ENCODE measurements around the gene CYP3A5. TPM values are rescaled to one million over a fixed set of nuclear protein-coding genes. Genes with fewer than 3 reads are reported as not detected.

Gene CYP3A5
- polyA plus RNA-seq, 2 donors = 16.1 to 51.2 TPM

DNA sequence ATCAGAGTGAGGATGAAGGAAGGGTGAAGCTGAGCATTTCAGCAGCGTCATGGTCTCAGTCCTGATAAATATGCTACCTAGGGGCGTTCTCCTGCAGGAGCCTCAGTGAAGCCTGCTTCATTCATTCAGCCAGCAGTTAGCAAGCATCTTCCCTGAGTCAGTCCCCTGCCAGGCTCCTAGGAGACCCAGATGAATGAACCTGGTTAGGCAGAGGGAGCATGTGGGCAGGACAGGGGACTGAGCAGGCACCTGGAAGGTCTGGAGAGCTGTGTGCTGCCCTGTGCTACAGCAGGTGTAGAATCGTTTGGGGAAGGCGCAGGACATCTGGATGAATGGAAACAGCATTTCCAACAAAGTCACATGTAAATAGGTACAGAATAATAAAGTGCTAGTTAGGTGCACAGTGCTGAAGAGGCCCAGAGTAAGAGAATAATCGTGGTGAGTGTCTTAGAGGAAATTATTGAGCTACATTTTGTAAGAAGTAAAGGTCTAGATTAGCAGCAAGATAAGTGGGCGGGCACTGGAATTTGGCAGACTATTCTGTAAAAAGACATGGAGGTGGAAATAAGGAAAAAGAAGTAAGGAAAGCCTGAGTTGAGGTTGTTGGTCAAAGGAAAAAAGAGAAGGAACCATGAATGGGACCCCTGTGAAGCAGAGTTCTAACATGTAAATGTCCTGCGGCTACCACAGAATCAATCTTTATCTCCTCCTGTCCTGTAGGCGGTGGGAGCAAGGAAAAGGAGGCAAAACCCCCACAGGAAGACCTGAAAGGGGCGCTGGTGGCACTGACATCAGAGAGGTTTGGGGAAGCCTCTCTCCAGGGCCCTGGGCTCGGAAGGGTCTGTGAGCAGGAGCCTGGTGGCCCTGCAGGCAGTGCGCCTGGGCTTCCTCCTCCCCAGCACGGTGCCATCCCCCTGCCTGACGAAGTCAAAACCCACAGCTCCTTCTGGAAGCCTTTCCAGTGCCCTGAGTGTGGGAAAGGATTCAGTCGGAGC is 51.0 kb downstream of the CYP3A5 start:
- H3K4me3 ChIP-seq (ENCODE audit: low read depth in 1 of 2, low read length in 2 of 2) = no peak overlapping the region
- H3K4me1 ChIP-seq (ENCODE audit: control insufficient read depth in 2 of 2, insufficient read depth in 2 of 2, low read length in 1 of 2) = peaks cover 0 to 7% of the 10 kb centered on the region in 2 donors
- H3K36me3 ChIP-seq (ENCODE audit: control insufficient read depth in 2 of 2, insufficient read depth in 2 of 2, low read length in 1 of 2) = peaks cover 22 to 54% of the 10 kb centered on the region in 2 donors
- no peak overlapping the region for H3K27ac ChIP-seq (ENCODE audit: low read depth in 2 of 2, low read length in 1 of 2)
- H3K27me3 ChIP-seq (ENCODE audit: control insufficient read depth in 1 of 2, insufficient read depth in 2 of 2, low read length in 2 of 2) = no peaks in the 10 kb centered on the region
- WGBS, 2 donors = 82 to 83% methylated on average over 14 of the region's 14 CpGs
- no peaks in the 10 kb centered on the region for H3K9me3 ChIP-seq (ENCODE audit: control insufficient read depth in 2 of 2, insufficient read depth in 1 of 2, low read depth in 1 of 2, low read length in 1 of 2)

DNA sequence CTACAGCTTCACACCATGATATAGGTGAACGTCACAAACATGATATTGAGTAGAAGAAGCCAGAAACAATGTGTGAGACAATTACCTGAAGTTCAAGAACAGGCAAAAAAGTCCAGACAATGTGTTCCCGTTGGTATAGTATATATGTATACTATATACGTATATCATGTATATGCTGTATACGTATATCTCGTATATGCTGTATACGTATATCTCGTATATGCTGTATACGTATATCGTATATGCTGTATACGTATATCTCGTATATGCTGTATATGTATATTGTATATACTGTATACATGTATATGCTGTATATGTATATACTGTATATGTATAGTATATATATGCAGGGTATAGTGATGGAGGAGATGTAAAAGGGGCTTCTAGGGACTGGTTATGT is 52.3 kb downstream of the CYP3A5 start:
- Histone ChIP-seq H3K27me3 (ENCODE audit: control insufficient read depth in 1 of 2, insufficient read depth in 2 of 2, low read length in 2 of 2) (no peaks in the 10 kb centered on the region), H3K4me3 (ENCODE audit: low read depth in 1 of 2, low read length in 2 of 2) (no peak overlapping the region), H3K9me3 (ENCODE audit: control insufficient read depth in 2 of 2, insufficient read depth in 1 of 2, low read depth in 1 of 2, low read length in 1 of 2) (no peaks in the 10 kb centered on the region), H3K4me1 (ENCODE audit: control insufficient read depth in 2 of 2, insufficient read depth in 2 of 2, low read length in 1 of 2) (peaks cover under 1 to 7% of the 10 kb centered on the region in 2 donors), H3K36me3 (ENCODE audit: control insufficient read depth in 2 of 2, insufficient read depth in 2 of 2, low read length in 1 of 2) (peaks cover 27 to 60% of the 10 kb centered on the region in 2 donors), H3K27ac (ENCODE audit: low read depth in 2 of 2, low read length in 1 of 2) (no peak overlapping the region)
- WGBS, 2 donors = 96% methylated on average over 11 of the region's 11 CpGs

DNA sequence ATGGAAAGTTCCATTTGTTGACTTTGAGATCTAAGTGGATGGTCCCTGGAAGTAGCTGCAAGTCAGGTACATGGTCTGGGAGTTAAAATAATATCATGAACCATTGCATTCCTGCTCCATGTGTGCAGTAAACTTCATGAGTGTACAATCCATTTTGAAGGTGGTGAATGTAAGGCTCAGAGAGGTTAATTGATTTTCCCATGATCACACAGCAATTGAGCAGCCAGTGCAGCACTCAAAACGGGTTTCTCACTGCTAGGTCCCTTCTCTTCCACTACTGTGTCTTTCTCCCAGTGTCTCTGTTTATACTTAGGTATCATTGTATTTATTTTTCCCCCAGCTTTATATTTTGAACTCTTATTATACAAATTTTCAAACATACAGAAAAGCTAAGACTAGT is 53.1 kb downstream of the CYP3A5 start:
- H3K4me1 ChIP-seq (ENCODE audit: control insufficient read depth in 2 of 2, insufficient read depth in 2 of 2, low read length in 1 of 2) = peaks cover 3 to 5% of the 10 kb centered on the region in 2 donors
- H3K27ac ChIP-seq (ENCODE audit: low read depth in 2 of 2, low read length in 1 of 2) = no peak overlapping the region
- no peaks in the 10 kb centered on the region for H3K27me3 ChIP-seq (ENCODE audit: control insufficient read depth in 1 of 2, insufficient read depth in 2 of 2, low read length in 2 of 2)
- 83 to 92% methylated on average over 1 of the region's 1 CpG for WGBS, 2 donors
- peaks cover 30 to 63% of the 10 kb centered on the region in 2 donors for H3K36me3 ChIP-seq (ENCODE audit: control insufficient read depth in 2 of 2, insufficient read depth in 2 of 2, low read length in 1 of 2)
- no peak overlapping the region for H3K4me3 ChIP-seq (ENCODE audit: low read depth in 1 of 2, low read length in 2 of 2)
- H3K9me3 ChIP-seq (ENCODE audit: control insufficient read depth in 2 of 2, insufficient read depth in 1 of 2, low read depth in 1 of 2, low read length in 1 of 2) = no peaks in the 10 kb centered on the region

DNA sequence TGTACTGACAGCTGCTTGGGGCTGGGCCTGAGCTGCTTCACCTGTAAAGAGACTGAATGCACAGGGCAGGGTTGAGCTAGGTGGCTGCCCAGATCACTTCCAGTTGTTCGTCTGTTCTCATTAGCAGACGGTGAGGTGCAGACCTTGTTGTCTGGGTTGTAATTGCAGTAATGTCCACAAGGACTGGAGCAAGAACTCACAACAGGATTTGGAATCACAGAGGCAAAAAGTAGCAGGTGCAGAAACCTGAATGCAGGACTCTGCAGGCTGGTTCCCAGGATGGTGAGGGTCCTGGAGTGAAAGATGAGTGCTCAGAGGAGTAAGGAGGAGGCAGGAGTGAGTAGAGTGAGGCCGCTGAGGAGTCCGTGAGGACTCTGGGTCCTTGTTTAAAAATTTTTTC is 53.8 kb downstream of the CYP3A5 start:
- Histone ChIP-seq H3K27ac (ENCODE audit: low read depth in 2 of 2, low read length in 1 of 2) (no peak overlapping the region), H3K27me3 (ENCODE audit: control insufficient read depth in 1 of 2, insufficient read depth in 2 of 2, low read length in 2 of 2) (no peaks in the 10 kb centered on the region), H3K4me1 (ENCODE audit: control insufficient read depth in 2 of 2, insufficient read depth in 2 of 2, low read length in 1 of 2) (peaks cover 3 to 4% of the 10 kb centered on the region in 2 donors), H3K9me3 (ENCODE audit: control insufficient read depth in 2 of 2, insufficient read depth in 1 of 2, low read depth in 1 of 2, low read length in 1 of 2) (no peaks in the 10 kb centered on the region), H3K36me3 (ENCODE audit: control insufficient read depth in 2 of 2, insufficient read depth in 2 of 2, low read length in 1 of 2) (peaks cover 30 to 68% of the 10 kb centered on the region in 2 donors), H3K4me3 (ENCODE audit: low read depth in 1 of 2, low read length in 2 of 2) (no peak overlapping the region)
- 93% methylated on average over 4 of the region's 4 CpGs for WGBS, 2 donors

DNA sequence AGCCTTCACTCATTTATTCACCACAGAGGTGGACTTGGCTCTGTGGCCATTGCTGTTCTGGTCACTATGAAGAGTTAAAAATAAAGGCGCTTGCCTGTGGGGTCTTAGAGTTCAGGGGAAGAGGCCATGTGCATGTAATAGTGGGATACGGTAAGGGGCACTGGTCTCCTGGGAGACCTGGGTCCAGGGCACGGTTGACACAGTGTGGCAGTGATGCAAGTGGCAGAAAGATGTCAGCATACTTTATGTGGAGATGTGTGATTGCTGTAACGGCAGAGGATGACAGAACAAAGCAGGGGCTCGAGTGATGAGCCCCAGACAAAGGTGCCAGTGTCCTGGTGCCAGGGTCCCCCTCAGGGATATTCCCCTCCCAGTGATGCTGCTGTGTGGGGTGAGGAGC is 54.5 kb downstream of the CYP3A5 start:
- Histone ChIP-seq H3K27ac (ENCODE audit: low read depth in 2 of 2, low read length in 1 of 2) (no peak overlapping the region), H3K27me3 (ENCODE audit: control insufficient read depth in 1 of 2, insufficient read depth in 2 of 2, low read length in 2 of 2) (no peaks in the 10 kb centered on the region), H3K4me1 (ENCODE audit: control insufficient read depth in 2 of 2, insufficient read depth in 2 of 2, low read length in 1 of 2) (peaks cover 3 to 4% of the 10 kb centered on the region in 2 donors), H3K9me3 (ENCODE audit: control insufficient read depth in 2 of 2, insufficient read depth in 1 of 2, low read depth in 1 of 2, low read length in 1 of 2) (no peaks in the 10 kb centered on the region), H3K36me3 (ENCODE audit: control insufficient read depth in 2 of 2, insufficient read depth in 2 of 2, low read length in 1 of 2) (peaks cover 29 to 67% of the 10 kb centered on the region in 2 donors), H3K4me3 (ENCODE audit: low read depth in 1 of 2, low read length in 2 of 2) (no peak overlapping the region)
- 91 to 95% methylated on average over 5 of the region's 5 CpGs for WGBS, 2 donors

DNA sequence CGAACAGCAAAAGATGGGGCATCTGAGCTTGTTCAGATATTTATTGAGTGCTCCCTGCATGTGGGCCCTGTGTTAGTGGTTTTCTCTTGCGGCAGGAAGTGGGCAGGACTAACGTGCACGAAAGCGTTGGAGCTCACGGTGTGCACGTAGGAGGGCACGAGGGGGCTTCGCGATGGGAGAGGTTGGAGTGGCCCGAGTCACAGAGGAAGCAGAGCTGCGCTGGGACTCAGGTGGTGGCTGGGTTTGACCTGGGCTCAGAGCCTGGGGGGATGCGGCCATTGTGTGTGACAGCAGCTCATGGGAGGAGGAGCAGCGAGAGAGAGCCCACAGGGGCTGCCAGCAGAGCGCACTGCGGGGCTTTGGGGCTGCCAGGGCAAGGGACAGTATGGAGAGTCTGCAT is 55.3 kb downstream of the CYP3A5 start:
- H3K27me3 ChIP-seq (ENCODE audit: control insufficient read depth in 1 of 2, insufficient read depth in 2 of 2, low read length in 2 of 2) = no peaks in the 10 kb centered on the region
- peaks cover 3 to 4% of the 10 kb centered on the region in 2 donors for H3K4me1 ChIP-seq (ENCODE audit: control insufficient read depth in 2 of 2, insufficient read depth in 2 of 2, low read length in 1 of 2)
- H3K27ac ChIP-seq (ENCODE audit: low read depth in 2 of 2, low read length in 1 of 2) = no peak overlapping the region
- H3K4me3 ChIP-seq (ENCODE audit: low read depth in 1 of 2, low read length in 2 of 2) = no peak overlapping the region
- H3K9me3 ChIP-seq (ENCODE audit: control insufficient read depth in 2 of 2, insufficient read depth in 1 of 2, low read depth in 1 of 2, low read length in 1 of 2) = no peaks in the 10 kb centered on the region
- H3K36me3 ChIP-seq (ENCODE audit: control insufficient read depth in 2 of 2, insufficient read depth in 2 of 2, low read length in 1 of 2) = peaks cover 27 to 66% of the 10 kb centered on the region in 2 donors
- WGBS, 2 donors = 82 to 84% methylated on average over 16 of the region's 16 CpGs

DNA sequence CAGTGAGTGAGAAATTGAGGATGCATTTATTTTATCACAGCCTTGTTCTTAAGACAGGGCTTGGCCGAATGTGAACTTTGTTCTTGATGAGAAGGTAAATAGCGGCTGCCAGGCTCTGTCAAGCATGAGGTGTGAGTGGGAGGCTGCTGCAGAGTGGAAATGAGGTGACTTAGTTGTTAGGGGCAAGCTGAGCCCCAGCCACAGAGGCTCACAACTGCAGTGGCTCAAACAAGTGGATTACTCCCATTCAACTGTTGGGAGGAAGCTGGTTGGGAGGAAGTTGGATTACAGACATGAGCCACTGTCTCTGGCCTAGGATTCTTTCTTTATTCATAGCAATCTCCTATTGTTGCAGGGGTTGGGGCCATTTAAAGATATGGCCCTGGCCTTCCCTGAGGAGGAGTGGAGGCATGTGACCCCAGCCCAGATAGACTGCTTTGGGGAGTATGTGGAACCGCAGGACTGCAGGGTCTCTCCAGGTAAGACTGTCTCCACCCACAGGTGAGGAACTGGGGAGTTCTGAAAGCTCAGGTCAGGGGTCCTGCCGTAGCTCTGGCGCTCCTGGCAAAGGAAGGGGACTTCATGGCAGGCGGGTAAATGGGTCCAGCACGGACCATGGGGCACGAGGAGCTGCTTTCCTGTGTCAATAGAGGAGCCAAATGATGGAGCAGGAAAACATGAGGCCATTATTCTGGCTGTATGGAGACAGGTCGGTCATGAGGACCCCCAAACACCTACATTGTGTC is 55.9 kb downstream of the CYP3A5 start:
- Histone ChIP-seq H3K9me3 (ENCODE audit: control insufficient read depth in 2 of 2, insufficient read depth in 1 of 2, low read depth in 1 of 2, low read length in 1 of 2) (no peaks in the 10 kb centered on the region), H3K4me1 (ENCODE audit: control insufficient read depth in 2 of 2, insufficient read depth in 2 of 2, low read length in 1 of 2) (peaks cover 3 to 4% of the 10 kb centered on the region in 2 donors), H3K36me3 (ENCODE audit: control insufficient read depth in 2 of 2, insufficient read depth in 2 of 2, low read length in 1 of 2) (peaks cover 26 to 63% of the 10 kb centered on the region in 2 donors), H3K27me3 (ENCODE audit: control insufficient read depth in 1 of 2, insufficient read depth in 2 of 2, low read length in 2 of 2) (no peaks in the 10 kb centered on the region), H3K4me3 (ENCODE audit: low read depth in 1 of 2, low read length in 2 of 2) (no peak overlapping the region), H3K27ac (ENCODE audit: low read depth in 2 of 2, low read length in 1 of 2) (peak overlapping the region; percentile 40 to 42)
- WGBS, 2 donors = 75 to 76% methylated on average over 9 of the region's 9 CpGs

DNA sequence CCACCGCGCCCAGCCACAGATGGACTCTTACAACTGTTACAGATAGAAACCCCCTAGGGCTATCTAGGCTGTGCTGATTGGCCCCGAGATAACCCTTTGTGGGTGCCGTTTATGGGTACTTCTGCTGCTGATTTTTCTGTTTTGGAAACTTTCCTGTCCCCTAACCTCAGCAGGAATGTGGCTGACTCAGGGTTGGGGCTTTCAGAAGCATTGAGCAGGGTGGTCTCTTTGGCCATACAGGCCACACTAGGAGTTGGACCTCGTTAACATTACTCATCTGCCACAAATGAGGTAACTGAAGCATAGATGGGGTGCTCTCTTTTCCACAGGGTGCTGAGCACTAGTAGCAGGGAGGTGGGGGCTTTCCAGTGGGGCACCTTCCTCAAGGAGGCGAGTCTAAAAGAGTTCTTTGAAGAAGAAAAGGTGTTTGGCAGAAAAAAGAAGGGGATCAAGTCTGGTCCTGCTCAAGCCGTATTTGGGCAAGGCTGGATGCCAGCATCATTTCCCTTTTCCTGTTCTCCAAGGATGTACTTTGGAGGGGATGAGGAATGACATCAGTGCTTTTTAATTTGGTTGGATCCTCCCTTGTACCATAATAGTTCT is 56.6 kb downstream of the CYP3A5 start:
- H3K36me3 ChIP-seq (ENCODE audit: control insufficient read depth in 2 of 2, insufficient read depth in 2 of 2, low read length in 1 of 2) = peaks cover 26 to 58% of the 10 kb centered on the region in 2 donors

DNA sequence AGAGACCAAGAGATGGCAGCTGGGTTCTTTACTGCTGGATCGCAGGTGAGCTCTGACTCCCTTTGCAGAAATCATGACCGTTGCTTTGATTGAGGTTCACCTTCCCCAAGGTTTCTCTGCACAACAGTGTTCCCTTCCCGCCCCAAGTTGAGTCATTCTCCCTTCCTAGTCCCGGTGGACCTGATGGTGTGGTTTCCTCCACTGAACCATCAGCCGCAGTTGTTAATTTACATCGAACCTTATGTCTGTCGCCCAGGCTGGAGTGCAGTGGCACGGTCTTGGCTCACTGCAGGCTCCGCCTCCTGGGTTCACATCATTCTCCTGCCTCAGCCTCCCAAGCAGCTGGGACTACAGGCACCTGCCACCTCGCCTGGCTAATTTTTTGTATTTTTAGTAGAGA is 57.2 kb downstream of the CYP3A5 start:
- no peaks in the 10 kb centered on the region for H3K9me3 ChIP-seq (ENCODE audit: control insufficient read depth in 2 of 2, insufficient read depth in 1 of 2, low read depth in 1 of 2, low read length in 1 of 2)
- H3K27me3 ChIP-seq (ENCODE audit: control insufficient read depth in 1 of 2, insufficient read depth in 2 of 2, low read length in 2 of 2) = no peaks in the 10 kb centered on the region
- 82 to 85% methylated on average over 10 of the region's 10 CpGs for WGBS, 2 donors
- H3K4me1 ChIP-seq (ENCODE audit: control insufficient read depth in 2 of 2, insufficient read depth in 2 of 2, low read length in 1 of 2) = peaks cover 3 to 4% of the 10 kb centered on the region in 2 donors
- no peak overlapping the region for H3K4me3 ChIP-seq (ENCODE audit: low read depth in 1 of 2, low read length in 2 of 2)
- H3K27ac ChIP-seq (ENCODE audit: low read depth in 2 of 2, low read length in 1 of 2) = no peak overlapping the region
- peaks cover 26 to 56% of the 10 kb centered on the region in 2 donors for H3K36me3 ChIP-seq (ENCODE audit: control insufficient read depth in 2 of 2, insufficient read depth in 2 of 2, low read length in 1 of 2)

More for the DNA sequence above, 56.6 kb downstream of the CYP3A5 start:
- no peaks in the 10 kb centered on the region for H3K9me3 ChIP-seq (ENCODE audit: control insufficient read depth in 2 of 2, insufficient read depth in 1 of 2, low read depth in 1 of 2, low read length in 1 of 2)
- H3K4me1 ChIP-seq (ENCODE audit: control insufficient read depth in 2 of 2, insufficient read depth in 2 of 2, low read length in 1 of 2) = peaks cover 3 to 4% of the 10 kb centered on the region in 2 donors
- H3K27me3 ChIP-seq (ENCODE audit: control insufficient read depth in 1 of 2, insufficient read depth in 2 of 2, low read length in 2 of 2) = no peaks in the 10 kb centered on the region
- H3K4me3 ChIP-seq (ENCODE audit: low read depth in 1 of 2, low read length in 2 of 2) = no peak overlapping the region
- H3K27ac ChIP-seq (ENCODE audit: low read depth in 2 of 2, low read length in 1 of 2) = no peak overlapping the region
- WGBS, 2 donors = 50 to 58% methylated on average over 7 of the region's 7 CpGs
